Ascending aorta (tissue), 2 donors: Measurements from ENCODE around the gene L1TD1. TPM values are rescaled to one million over a fixed set of nuclear protein-coding genes. Genes with fewer than 3 reads are reported as not detected.

Source experiments
- DNase-seq, 2 donors: peaks; one replicate each; pipeline ENCODE4 v3.0.0-alpha.2; 2019; ENCODE audit warnings: low spot score in 2 of 2
- H3K27ac ChIP-seq, 2 donors: fragments of 200-600 bp; sonication (generic); one replicate each; pipeline ENCODE4 v1.5.1; 2016 to 2017; ENCODE audit warnings: mild to moderate bottlenecking in 1 of 2
- H3K27me3 ChIP-seq: fragments of 200-600 bp; sonication (generic); one replicate; pipeline ENCODE4 v1.5.1; 2017
- H3K36me3 ChIP-seq, 2 donors: fragments of 200-600 bp; sonication (generic); one replicate each; pipeline ENCODE4 v1.5.1; 2016
- H3K4me1 ChIP-seq, 2 donors: fragments of 200-600 bp; sonication (generic); one replicate each; pipeline ENCODE4 v1.5.1; 2016 to 2017; ENCODE audit warnings: mild to moderate bottlenecking in 1 of 2
- H3K4me3 ChIP-seq, 2 donors: fragments of 200-600 bp; sonication (generic); one replicate each; pipeline ENCODE4 v1.5.1; 2016 to 2017; ENCODE audit warnings: mild to moderate bottlenecking in 1 of 2
- H3K9me3 ChIP-seq, 2 donors: fragments of 200-600 bp; sonication (generic); one replicate each; pipeline ENCODE4 v1.5.1; 2016
- CTCF ChIP-seq, 3 experiments: fragments of 200-600 bp in 2 of 3; fragments of 450-650 bp in 1 of 3; sonication (generic) in 2 of 3; IDR thresholded peaks; one replicate each; pipeline ENCODE4 v1.5.1; 2016 to 2019; ENCODE audit warnings: antibody characterized with exemption in 3 of 3, mild to moderate bottlenecking in 1 of 3, moderate library complexity in 1 of 3
- intact Hi-C: fragments of 100-400 bp; cut with DNase I; formaldehyde crosslinking; loops from one replicate; pipeline ENCODE4 v1.15.1; 2023
- total RNA-seq: library from RNA; depleted of rRNA; stranded (reverse); fragments of >200 nt; gene quantifications from one replicate; pipeline ENCODE4 v1.1.0, GENCODE V29; 2016

L1TD1 gene
- total RNA-seq, 1 donor from 2014 or later = not detected

GRCh38 chr1:62221171-62221570, 26.5 kb downstream of the L1TD1 start:
- DNase-seq = no peak
- Histone ChIP-seq H3K27me3 (no peaks in the 10 kb centered on the region), H3K4me3 (no peak overlapping the region), H3K4me1 (no peaks in the 10 kb centered on the region), H3K9me3 (no peaks in the 10 kb centered on the region), H3K36me3 (no peaks in the 10 kb centered on the region), H3K27ac (no peak overlapping the region)
- TF ChIP-seq CTCF (IDR thresholded peaks at IDR 0.05) = no peak
- intact Hi-C loops = no loop called here

GRCh38 chr1:62222321-62222720, 27.7 kb downstream of the L1TD1 start:
- Histone ChIP-seq H3K27ac (no peak overlapping the region), H3K9me3 (no peaks in the 10 kb centered on the region), H3K27me3 (no peaks in the 10 kb centered on the region), H3K4me3 (no peak overlapping the region), H3K4me1 (no peaks in the 10 kb centered on the region), H3K36me3 (no peaks in the 10 kb centered on the region)
- DNase-seq = peak in 1 of 2 donors; percentile 40
- intact Hi-C loops = no loop called here
- TF ChIP-seq CTCF (IDR thresholded peaks at IDR 0.05) = no peak

- intact Hi-C loops = no loop called here
- H3K9me3 ChIP-seq = no peaks in the 10 kb centered on the region
- no peak for TF ChIP-seq CTCF (IDR thresholded peaks at IDR 0.05)
- H3K36me3 ChIP-seq = no peaks in the 10 kb centered on the region
- H3K27ac ChIP-seq = no peak overlapping the region
- no peaks in the 10 kb centered on the region for H3K27me3 ChIP-seq
- H3K4me3 ChIP-seq = no peak overlapping the region
- no peak for DNase-seq
- H3K4me1 ChIP-seq = no peaks in the 10 kb centered on the region
Observed at GRCh38 chr1:62224182-62224581, 29.5 kb downstream of the L1TD1 start.

- TF ChIP-seq CTCF (IDR thresholded peaks at IDR 0.05) = no peak
- Histone ChIP-seq H3K4me1 (no peaks in the 10 kb centered on the region), H3K27me3 (no peaks in the 10 kb centered on the region), H3K9me3 (no peaks in the 10 kb centered on the region), H3K27ac (no peak overlapping the region), H3K36me3 (no peaks in the 10 kb centered on the region), H3K4me3 (no peak overlapping the region)
- DNase-seq = no peak
- intact Hi-C loops = no loop called here
Observed at GRCh38 chr1:62227496-62227895, 32.8 kb downstream of the L1TD1 start.

- Histone ChIP-seq H3K4me1 (no peaks in the 10 kb centered on the region), H3K4me3 (no peak overlapping the region), H3K27ac (no peak overlapping the region), H3K9me3 (no peaks in the 10 kb centered on the region), H3K27me3 (no peaks in the 10 kb centered on the region), H3K36me3 (no peaks in the 10 kb centered on the region)
- no peak for DNase-seq
- intact Hi-C loops = no loop called here
- TF ChIP-seq CTCF (IDR thresholded peaks at IDR 0.05) = no peak
Observed at GRCh38 chr1:62228136-62228882, 33.7 kb downstream of the L1TD1 start.

GRCh38 chr1:62228883-62229187, 34.2 kb downstream of the L1TD1 start:
- Histone ChIP-seq H3K27ac (no peak overlapping the region), H3K4me1 (no peaks in the 10 kb centered on the region), H3K27me3 (no peaks in the 10 kb centered on the region), H3K9me3 (no peaks in the 10 kb centered on the region), H3K36me3 (no peaks in the 10 kb centered on the region), H3K4me3 (no peak overlapping the region)
- intact Hi-C loops = no loop called here
- TF ChIP-seq CTCF (IDR thresholded peaks at IDR 0.05) = no peak
- no peak for DNase-seq
